HG03469 (cell line): ENCODE data around the gene EFHD1.

Experiments
- ATAC-seq: cut with Tn5 transposase; IDR thresholded peaks from one replicate; pipeline ENCODE4 v1.9.1; 2021; ENCODE audit warnings: mild to moderate bottlenecking, moderate library complexity, moderate number of reproducible peaks; ENCODE audit not compliant: unreplicated experiment

Gene EFHD1

GRCh38 chr2:232633413-232634205, at the start of gene EFHD1:
Gene EFHD1, plus strand, starts transcription at chr2:232633604. Its CDS starts 101 bp downstream, at chr2:232633705.
- ATAC-seq: no peak

- no peak for ATAC-seq
These were observed 49.2 kb upstream of the EFHD1 start for GRCh38 chr2:232584238-232584637.

GRCh38 chr2:232586943-232587505, 46.4 kb upstream of the EFHD1 start:
- ATAC-seq: no peak

- no peak for ATAC-seq
These were observed 45.9 kb upstream of the EFHD1 start for GRCh38 chr2:232587512-232587911.

- ATAC-seq: no peak
These were observed 45.4 kb upstream of the EFHD1 start for GRCh38 chr2:232588031-232588430.

GRCh38 chr2:232588680-232589585, 44.5 kb upstream of the EFHD1 start:
- no peak for ATAC-seq

GRCh38 chr2:232592772-232593395, 40.5 kb upstream of the EFHD1 start:
- no peak for ATAC-seq

- no peak for ATAC-seq
These were observed 39.4 kb upstream of the EFHD1 start for GRCh38 chr2:232593982-232594381.

- ATAC-seq: no peak
These were observed 35.9 kb upstream of the EFHD1 start for GRCh38 chr2:232597362-232598079.

GRCh38 chr2:232598293-232598692, 35.1 kb upstream of the EFHD1 start:
- no peak for ATAC-seq

- ATAC-seq: no peak
These were observed 33.2 kb upstream of the EFHD1 start for GRCh38 chr2:232600053-232600773.

- ATAC-seq: no peak
These were observed 30.1 kb upstream of the EFHD1 start for GRCh38 chr2:232603283-232603682.

- ATAC-seq: no peak
These were observed 28.9 kb upstream of the EFHD1 start for GRCh38 chr2:232604535-232604934.

- no peak for ATAC-seq
These were observed 26.4 kb upstream of the EFHD1 start for GRCh38 chr2:232607011-232607410.

GRCh38 chr2:232609607-232610006, 23.8 kb upstream of the EFHD1 start:
- no peak for ATAC-seq

GRCh38 chr2:232610081-232610480, 23.3 kb upstream of the EFHD1 start:
- ATAC-seq: no peak

- no peak for ATAC-seq
These were observed 22.3 kb upstream of the EFHD1 start for GRCh38 chr2:232611061-232611460.

- ATAC-seq: no peak
These were observed 21.7 kb upstream of the EFHD1 start for GRCh38 chr2:232611559-232612218.

- no peak for ATAC-seq
These were observed 19.8 kb upstream of the EFHD1 start for GRCh38 chr2:232613538-232614134.
